ENCODE results near the gene FGF14.

GRCh38 chr13:102380012-102380411 lies 21.8 kb downstream of the FGF14 start:
- TF ChIP-seq POLR2A (IDR thresholded peaks at IDR 0.05; ENCODE audit: low read depth, low read length) = no peak
- TF ChIP-seq TAF1 (IDR thresholded peaks at IDR 0.05; ENCODE audit: borderline replicate concordance, low read depth, low read length) = no peak
- TF ChIP-seq POLR2AphosphoS5 (IDR thresholded peaks at IDR 0.05; ENCODE audit: low read depth, low read length) = no peak
